Measurements from ENCODE around the gene IQCN.

Gene IQCN

DNA sequence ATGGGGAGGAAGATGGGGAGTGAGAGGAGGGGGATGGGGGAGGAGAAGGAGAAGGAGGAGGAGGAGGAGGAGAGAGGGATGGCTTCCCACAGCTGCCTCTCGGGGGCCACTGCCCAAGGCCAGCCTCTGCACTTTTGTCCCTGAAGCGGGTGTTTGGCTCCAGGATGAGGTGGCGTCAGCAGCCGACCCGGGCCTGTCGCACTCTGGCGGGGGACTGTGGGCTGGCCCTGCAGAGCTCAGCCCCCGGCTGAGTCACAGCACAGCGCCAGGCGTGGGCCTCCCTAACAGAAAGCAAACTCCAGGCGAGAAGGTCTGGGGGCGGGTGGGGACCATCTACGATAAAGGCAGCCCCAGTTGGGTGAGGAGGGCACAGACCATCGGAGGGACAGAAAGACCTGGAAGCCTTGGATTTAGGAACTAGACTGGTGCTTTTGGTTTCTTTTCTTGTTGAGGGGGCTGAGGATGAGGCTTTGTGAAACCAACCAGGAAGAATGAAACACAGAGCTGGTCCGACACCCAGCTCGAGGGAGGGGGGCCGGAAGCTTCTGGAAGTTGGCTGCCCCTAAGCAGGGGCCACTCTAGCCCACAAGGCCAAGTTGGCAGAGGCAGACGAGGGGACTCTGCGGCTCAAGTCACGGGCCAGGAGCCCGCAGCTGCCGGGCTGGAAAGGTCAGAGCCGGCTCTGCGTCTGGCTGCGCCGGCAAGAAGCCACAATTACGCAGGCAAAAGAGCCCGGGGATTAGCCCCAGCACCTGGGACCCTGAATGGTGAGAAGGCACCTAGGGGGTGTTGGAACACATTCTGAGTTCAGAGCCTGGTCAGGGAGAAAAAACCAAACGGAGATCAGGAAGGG, 30.4 kb upstream of the IQCN start:
- DNase-seq (ENCODE audit: low read depth in 2 of 2) = peak; percentile 85 to 89

- DNase-seq (ENCODE audit: low read depth in 2 of 2) = no peak
Observed at GRCh38 chr19:18304208-18304457, 29.9 kb upstream of the IQCN start.

DNA sequence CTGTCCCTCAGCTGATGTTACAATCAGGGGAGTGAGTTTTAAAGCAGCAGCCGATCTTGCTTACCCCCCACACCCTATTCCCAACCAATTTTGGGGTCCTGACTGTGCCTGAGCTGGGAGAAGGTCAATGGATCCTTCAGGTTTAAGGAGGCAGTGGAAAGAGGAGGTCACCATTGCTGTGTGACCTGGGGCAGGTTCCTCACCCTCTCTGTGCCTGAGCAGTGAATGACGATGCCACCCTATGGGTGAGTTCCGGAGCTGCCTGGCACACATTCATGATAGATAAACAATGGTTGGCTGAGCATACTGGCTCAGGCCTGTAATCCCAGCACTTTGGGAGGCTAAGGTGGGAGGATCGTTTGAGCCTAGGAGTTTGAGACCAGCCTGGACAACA, 27.5 kb upstream of the IQCN start:
- no peak for DNase-seq (ENCODE audit: low read depth in 2 of 2)

DNA sequence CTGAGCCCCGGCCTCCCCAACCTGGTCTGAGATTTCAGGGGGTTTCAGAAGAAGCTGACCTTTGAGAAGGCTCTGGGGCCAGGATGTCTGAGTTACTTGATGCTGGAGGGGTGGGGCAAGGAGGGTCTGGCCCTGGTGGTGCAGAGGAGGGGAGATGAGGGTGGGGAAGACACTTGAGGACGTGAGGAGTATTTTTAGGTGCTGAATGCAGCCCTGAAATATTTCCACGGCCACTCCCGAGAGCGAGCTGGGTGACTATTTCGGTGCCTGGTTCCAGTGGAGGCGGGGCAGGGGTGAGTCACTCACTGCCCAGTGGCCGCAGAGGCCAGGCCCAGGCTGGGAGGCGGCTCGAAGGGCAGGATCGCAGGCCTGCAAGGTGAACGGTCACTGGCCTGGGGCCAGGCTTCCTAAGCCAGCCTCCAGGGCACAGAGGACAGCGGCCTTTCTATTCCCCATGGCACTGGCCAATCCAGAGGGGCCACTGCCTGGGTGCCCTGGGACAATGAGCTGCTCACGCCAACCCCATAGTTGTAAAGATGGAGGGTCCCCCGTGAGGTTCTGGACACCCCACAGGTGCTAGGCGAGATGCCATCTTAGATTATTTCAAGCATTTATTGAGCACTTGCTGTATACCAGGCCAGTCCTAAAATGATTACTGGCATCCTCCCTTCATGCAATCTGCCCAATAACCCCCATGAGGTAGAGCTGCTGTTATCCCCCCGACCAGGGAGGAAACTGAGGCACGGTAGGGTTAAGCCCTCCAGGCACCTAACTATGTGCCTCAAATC, 26.9 kb upstream of the IQCN start:
- DNase-seq (ENCODE audit: low read depth in 2 of 2) = no peak

- no peak for DNase-seq (ENCODE audit: low read depth in 2 of 2)
Observed at GRCh38 chr19:18299654-18300053, 25.4 kb upstream of the IQCN start.

- DNase-seq (ENCODE audit: low read depth in 2 of 2) = no peak
Observed at GRCh38 chr19:18298601-18299000, 24.3 kb upstream of the IQCN start.

GRCh38 chr19:18297308-18297707, 23.1 kb upstream of the IQCN start:
- DNase-seq (ENCODE audit: low read depth in 2 of 2) = no peak

- DNase-seq (ENCODE audit: low read depth in 2 of 2) = no peak
Observed at GRCh38 chr19:18295034-18295451, 20.8 kb upstream of the IQCN start.

GRCh38 chr19:18294467-18294864, 20.2 kb upstream of the IQCN start:
- DNase-seq (ENCODE audit: low read depth in 2 of 2) = peak; percentile 89 to 90

DNA sequence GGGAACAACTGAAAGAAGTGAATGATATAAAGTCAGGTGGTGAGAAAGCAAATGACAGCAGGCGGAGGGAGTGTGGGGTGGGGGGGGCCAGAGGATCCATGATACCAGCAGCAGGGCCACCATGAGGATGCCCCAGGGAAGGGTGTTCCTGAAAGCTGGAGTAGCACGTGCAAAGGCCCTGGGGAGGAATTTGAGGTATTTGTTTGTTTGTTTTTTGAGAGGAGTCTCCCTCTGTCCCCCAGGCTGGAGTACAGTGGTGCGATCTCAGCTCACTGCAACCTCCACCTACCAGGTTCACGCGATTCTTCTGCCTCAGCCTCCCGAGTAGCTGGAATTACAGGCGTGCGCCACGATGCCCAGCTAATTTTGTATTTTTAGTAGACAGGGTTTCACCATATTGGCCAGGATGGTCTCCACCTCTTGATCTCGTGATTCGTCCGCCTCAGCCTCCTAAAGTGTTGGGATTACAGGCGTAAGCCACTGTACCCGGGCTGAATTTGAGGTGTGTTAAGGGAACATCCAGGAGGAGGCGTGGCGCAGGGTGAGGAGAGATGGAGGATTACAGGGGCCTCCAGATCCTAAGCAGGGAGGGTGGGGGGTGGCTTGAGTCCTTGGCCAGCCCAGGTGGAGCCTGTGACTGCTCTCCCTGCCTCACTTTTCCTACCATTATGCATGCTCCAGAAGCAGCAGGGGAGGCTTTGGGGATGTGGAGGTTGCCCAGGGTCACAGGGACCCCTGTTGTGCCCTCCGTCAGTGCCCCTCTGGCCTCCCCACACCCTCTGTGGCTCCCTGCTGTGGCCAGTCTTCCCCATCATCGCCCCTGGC, 19.6 kb upstream of the IQCN start:
- DNase-seq (ENCODE audit: low read depth in 2 of 2) = no peak

DNA sequence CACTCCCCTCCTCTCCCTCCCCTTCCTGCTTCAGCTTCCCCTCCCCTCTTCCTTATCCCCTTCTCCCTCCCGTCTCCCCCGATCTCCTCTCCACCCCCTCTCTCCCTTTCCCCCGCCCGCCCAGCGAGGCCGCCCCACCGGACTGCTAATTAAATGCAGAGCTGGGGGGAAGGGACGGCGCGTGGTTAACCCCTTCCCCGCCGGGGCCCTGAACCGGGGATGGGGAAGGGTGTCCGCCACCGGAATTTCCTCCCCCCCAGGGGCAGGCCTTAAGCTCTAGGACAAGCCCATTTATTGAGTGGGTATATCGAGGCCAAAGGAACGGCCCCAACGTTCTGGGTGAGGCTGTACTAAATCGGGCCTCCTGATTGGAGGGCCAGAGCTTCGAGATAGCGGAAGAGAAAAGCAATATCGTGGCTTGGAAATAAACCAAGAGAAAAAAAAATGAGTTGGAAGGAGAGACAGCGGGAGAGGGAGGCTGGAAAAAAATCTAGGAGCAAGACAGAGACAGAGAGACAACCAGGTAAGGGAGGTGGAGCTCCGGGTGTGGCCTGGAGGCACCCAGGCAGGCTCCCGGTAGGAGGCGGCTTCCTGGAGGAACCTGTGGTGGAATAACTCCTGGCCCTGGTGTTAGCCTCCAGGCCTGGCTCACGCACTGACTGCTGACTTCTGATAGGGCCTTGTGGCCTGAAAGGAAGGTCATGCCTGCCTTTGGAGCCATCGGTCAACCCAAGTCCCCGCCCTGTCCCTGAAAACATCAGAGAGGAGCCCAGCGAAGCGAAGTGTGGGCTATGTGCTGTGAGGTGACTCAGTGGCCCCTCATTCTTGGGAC, 18.8 kb upstream of the IQCN start:
- DNase-seq (ENCODE audit: low read depth in 2 of 2) = peak in 1 of 2 donors; percentile 72

DNA sequence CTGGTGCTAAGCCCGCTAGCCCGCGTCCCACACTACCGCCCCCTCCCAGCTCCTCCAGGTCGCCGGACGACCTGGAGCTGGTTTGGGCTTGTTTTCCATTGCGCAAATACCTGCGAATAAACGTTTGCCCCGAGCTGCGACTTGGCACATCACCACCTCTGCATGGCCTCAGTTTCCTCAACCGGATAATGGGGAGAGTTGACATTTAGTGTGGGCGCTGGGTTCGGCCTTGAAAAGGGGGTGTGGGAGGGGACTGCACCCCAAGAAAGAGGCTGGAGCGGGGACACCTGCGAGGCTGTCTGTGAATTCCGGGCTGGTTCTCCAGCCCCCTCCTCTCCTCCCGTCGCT, 18.2 kb upstream of the IQCN start:
- no peak for DNase-seq (ENCODE audit: low read depth in 2 of 2)

DNA sequence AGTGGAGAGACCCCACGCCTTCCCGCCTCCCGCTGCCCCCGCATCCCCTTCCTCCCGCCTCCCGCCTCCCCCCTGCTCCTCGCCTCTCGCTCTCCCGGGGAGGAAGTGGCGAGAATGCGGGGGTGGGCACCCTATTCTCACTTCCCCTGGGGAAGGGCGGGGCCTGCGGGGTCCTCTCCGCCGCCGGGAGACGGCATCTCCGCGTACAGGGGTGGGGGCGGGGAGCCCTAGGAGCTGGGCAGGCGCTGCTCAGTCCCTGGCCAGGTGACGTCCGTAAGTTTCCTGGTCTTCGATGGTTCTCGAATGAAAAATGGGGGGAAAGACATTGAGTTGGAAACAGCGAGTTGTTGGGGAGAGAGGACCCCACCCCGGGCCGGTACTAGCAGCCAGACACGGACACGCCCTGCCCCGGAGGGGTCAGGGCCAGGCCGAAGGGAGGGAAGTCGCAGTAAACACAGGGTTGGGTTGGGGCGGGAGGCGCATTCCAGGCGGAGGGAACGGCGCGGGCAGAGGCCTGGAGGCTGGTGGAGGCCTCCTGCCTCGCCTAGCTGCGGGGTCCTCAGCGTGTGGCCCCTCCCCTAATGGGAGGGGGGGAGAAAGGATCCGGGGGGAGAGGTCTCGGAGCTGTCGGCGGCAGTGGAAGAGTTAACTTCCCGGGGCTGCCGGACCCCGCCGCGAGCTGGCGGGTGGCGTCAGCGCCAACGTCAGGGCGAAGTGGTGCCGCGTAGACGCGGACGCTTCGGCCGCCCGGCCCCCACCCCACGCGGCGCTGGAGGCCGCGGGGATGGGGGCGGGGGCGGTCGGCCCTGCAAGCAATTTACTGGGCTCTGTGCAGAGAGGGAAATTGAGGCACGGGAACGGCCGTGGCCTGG, 17.6 kb upstream of the IQCN start:
- DNase-seq (ENCODE audit: low read depth in 2 of 2) = peak; percentile 92 to 94

GRCh38 chr19:18291019-18291524, 16.8 kb upstream of the IQCN start:
- DNase-seq (ENCODE audit: low read depth in 2 of 2) = no peak

- peak; percentile 97 to 98 for DNase-seq (ENCODE audit: low read depth in 2 of 2)
Observed at GRCh38 chr19:18290302-18291018, 16.2 kb upstream of the IQCN start.

DNA sequence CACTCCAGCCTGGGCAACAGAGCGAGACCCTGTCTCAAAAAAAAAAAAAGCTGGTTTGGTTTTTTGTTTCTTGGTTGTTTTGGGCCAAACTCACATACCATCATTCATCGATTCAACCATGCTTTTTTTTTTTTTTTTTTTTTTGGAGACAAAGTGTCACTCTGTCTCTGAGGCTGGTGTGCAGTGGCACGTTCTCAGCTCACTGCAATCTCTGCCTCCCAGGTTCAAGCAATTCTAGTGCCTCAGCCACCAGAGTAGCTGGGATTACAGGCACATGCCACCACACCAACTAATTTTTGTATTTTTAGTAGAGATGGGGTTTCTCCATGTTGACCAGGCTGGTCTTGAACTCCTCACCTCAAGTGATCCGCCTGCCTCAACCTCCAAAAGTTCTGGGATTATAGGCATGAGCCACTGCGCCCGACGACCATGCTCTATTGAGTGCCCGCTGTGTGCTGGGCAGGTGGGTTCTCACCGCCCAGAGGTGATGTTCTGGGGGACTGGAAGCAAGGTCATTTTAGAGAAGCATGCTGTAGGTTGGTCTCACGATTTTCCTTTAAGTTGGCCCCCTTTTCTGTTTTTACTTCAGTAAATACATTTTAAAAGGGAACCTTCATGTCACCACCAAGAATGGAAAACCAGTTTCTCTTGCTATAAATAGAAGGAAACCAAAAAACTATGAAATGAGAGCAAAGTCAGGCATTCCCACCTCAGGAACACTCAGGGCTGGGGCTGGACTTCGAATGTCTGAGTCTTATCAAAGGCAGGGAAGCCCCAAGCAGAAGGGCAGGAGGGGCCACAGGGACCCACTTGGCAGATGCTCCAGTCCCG, 15.4 kb upstream of the IQCN start:
- no peak for DNase-seq (ENCODE audit: low read depth in 2 of 2)

DNA sequence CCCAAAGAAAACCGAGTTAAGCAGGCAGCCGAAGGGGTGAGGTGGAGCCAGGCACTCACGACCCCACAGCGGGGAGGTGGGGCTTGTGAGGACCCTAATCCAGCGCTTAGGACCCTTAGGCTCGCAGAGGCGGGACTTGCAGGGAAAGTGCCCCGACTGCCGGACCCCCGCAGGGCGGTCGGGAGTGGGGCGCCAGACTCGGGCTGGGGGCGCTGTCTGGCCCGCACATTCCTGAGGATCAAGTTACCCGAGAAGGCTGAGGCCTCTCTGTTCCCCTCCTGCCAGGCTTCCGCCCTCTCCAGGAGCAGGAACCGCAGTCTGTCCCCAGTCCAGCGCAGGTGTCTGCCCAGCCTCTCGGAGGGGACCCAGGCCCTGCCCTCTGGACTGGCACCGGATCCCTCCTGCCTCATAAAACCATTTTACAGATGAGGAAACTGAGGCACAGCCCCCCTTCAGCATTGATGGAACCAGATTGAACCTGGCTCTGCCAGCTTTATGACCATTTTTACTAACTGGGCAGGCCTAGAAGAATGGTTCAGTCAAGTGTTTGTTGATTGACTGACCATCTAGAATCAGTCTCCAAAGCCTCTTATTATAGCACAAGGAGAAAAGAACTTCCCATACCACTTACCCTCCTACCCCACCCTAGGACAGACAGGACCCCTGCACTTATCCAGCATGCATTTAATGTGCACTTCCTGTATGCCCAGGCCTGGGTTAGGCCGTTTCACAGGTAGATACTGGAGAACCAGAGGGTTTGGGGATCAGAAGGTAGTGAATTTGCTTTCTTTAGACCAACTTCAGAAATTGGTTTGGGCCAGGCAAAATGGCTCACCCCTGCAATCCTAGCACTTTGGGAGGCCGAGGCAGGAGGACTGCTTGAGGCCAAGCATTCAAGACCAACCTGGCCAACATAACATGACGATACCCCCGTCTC, 13.9 kb upstream of the IQCN start:
- no peak for DNase-seq (ENCODE audit: low read depth in 2 of 2)

All from stimulated activated CD8-positive, alpha-beta memory T cell treated with anti-CD3 and anti-CD28 coated beads, Interleukin-15, amount 100 ng/mL, for 48 hours (primary cell).